PFSK-1 (cell line): Measurements from ENCODE around the gene NRG3.

Source experiments
- POLR2AphosphoS5 ChIP-seq: IDR thresholded peaks from 2 replicates; pipeline ENCODE4 v1.6.1; 2012; ENCODE audit warnings: low read depth, mild to moderate bottlenecking, control low read depth, low read length, moderate library complexity
- SIN3A ChIP-seq: IDR thresholded peaks from 2 replicates; pipeline ENCODE4 v1.6.1; 2012; ENCODE audit warnings: mild to moderate bottlenecking, low read length, moderate library complexity, borderline replicate concordance; ENCODE audit not compliant: insufficient read depth
- TAF1 ChIP-seq: IDR thresholded peaks from 2 replicates; pipeline ENCODE4 v1.6.1; 2012; ENCODE audit warnings: low read length, control low read depth, borderline replicate concordance; ENCODE audit not compliant: insufficient read depth
- TF ChIP-seq, protein P1 (sequence below), 2 experiments: IDR thresholded peaks; 2 replicates each; pipeline versions ENCODE4 v1.6.1 to v1.8.0; 2011 to 2012; ENCODE audit warnings: low read depth in 2 of 2, low read length in 2 of 2, control low read depth in 1 of 2, inconsistent platforms in 1 of 2, mild to moderate bottlenecking in 1 of 2, moderate library complexity in 1 of 2; ENCODE audit not compliant: insufficient read depth in 1 of 2

DNA sequence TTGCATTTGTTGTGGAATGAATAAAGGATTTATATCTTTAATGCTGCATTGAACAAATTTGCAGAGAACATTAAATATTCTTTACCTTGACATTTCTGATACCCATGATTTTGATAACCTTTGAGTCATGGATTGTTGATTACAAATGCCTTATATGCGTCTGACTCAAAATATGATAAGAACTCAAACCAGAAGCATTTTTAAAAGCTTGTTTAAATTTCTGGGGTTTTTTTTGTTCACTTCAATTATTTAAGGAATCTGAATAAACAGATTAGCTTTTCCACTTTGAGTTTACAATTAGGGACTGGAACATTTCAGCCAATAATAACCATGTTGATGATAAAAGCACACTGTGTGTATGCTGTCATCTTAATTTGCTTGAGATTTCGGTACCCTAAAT lies 253.5 kb downstream of the NRG3 start:
- TF ChIP-seq SIN3A (no peak), TAF1 (no peak), POLR2AphosphoS5 (no peak)
- TF ChIP-seq, protein P1, sequence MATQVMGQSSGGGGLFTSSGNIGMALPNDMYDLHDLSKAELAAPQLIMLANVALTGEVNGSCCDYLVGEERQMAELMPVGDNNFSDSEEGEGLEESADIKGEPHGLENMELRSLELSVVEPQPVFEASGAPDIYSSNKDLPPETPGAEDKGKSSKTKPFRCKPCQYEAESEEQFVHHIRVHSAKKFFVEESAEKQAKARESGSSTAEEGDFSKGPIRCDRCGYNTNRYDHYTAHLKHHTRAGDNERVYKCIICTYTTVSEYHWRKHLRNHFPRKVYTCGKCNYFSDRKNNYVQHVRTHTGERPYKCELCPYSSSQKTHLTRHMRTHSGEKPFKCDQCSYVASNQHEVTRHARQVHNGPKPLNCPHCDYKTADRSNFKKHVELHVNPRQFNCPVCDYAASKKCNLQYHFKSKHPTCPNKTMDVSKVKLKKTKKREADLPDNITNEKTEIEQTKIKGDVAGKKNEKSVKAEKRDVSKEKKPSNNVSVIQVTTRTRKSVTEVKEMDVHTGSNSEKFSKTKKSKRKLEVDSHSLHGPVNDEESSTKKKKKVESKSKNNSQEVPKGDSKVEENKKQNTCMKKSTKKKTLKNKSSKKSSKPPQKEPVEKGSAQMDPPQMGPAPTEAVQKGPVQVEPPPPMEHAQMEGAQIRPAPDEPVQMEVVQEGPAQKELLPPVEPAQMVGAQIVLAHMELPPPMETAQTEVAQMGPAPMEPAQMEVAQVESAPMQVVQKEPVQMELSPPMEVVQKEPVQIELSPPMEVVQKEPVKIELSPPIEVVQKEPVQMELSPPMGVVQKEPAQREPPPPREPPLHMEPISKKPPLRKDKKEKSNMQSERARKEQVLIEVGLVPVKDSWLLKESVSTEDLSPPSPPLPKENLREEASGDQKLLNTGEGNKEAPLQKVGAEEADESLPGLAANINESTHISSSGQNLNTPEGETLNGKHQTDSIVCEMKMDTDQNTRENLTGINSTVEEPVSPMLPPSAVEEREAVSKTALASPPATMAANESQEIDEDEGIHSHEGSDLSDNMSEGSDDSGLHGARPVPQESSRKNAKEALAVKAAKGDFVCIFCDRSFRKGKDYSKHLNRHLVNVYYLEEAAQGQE (IDR thresholded peaks at IDR 0.05; ENCODE audit: insufficient read depth in 1 of 2, low read depth in 2 of 2, low read length in 2 of 2): no peak
